MM.1S (cell line): ENCODE results near the gene MST1R.

ENCODE experiments used
- DNase-seq: peaks from one replicate; pipeline ENCODE4 v3.0.0-alpha.2; 2015
- H2AFZ ChIP-seq: fragments of 300-600 bp; sonication (generic); 2 replicates; pipeline ENCODE4 v1.6.0; 2016; ENCODE audit warnings: antibody characterized with exemption, low read length
- H3F3A ChIP-seq: fragments of 300-600 bp; sonication (generic); 2 replicates; pipeline ENCODE4 v1.6.1; 2016; ENCODE audit warnings: mild to moderate bottlenecking, antibody characterized with exemption, low read length, moderate library complexity, mixed read lengths; ENCODE audit not compliant: insufficient read depth
- H3K27ac ChIP-seq: fragments of 300-600 bp; sonication (generic); 2 replicates; pipeline ENCODE4 v1.5.1; 2016; ENCODE audit warnings: mild to moderate bottlenecking, low read length
- H3K27me3 ChIP-seq: fragments of 300-600 bp; sonication (generic); replicated peaks from 2 replicates; pipeline ENCODE4 v1.6.0; 2016; ENCODE audit warnings: low read length; ENCODE audit not compliant: insufficient read depth
- H3K36me3 ChIP-seq: fragments of 300-600 bp; sonication (generic); replicated peaks from 2 replicates; pipeline ENCODE4 v1.6.1; 2016; ENCODE audit warnings: mild to moderate bottlenecking, low read length, mixed read lengths; ENCODE audit not compliant: insufficient read depth
- H3K4me1 ChIP-seq: fragments of 300-600 bp; sonication (generic); 2 replicates; pipeline ENCODE4 v1.6.1; 2016; ENCODE audit warnings: low read length, mixed read lengths
- H3K4me2 ChIP-seq: fragments of 300-600 bp; sonication (generic); 2 replicates; pipeline ENCODE4 v1.6.0; 2016; ENCODE audit warnings: low read depth, low read length
- H3K4me3 ChIP-seq: fragments of 300-600 bp; sonication (generic); 2 replicates; pipeline ENCODE4 v1.5.1; 2016; ENCODE audit warnings: low read length, mixed read lengths
- H3K79me2 ChIP-seq: fragments of 300-600 bp; sonication (generic); 2 replicates; pipeline ENCODE4 v1.6.1; 2016; ENCODE audit warnings: mixed run types, low read length, mixed read lengths
- H3K9ac ChIP-seq: fragments of 300-600 bp; sonication (generic); 2 replicates; pipeline ENCODE4 v1.6.1; 2016; ENCODE audit warnings: low read length, mixed read lengths
- H3K9me2 ChIP-seq: fragments of 300-600 bp; sonication (generic); replicated peaks from 2 replicates; pipeline ENCODE4 v1.6.1; 2016; ENCODE audit warnings: mild to moderate bottlenecking, low read length, mixed read lengths; ENCODE audit not compliant: insufficient read depth
- H3K9me3 ChIP-seq: fragments of 300-600 bp; sonication (generic); replicated peaks from 2 replicates; pipeline ENCODE4 v1.6.1; 2016; ENCODE audit warnings: mild to moderate bottlenecking, low read length, mixed read lengths; ENCODE audit not compliant: insufficient read depth
- H4K20me1 ChIP-seq: fragments of 300-600 bp; sonication (generic); 2 replicates; pipeline ENCODE4 v1.6.1; 2016; ENCODE audit warnings: mild to moderate bottlenecking, low read length, moderate library complexity, mixed read lengths; ENCODE audit not compliant: insufficient read depth
- CTCF ChIP-seq: fragments of 300-600 bp; sonication (generic); IDR thresholded peaks from 2 replicates; pipeline ENCODE4 v1.5.1; 2016; ENCODE audit warnings: antibody characterized with exemption, low read length, mixed read lengths
- EZH2 ChIP-seq: fragments of 300-600 bp; sonication (generic); optimal IDR thresholded peaks from 2 replicates; pipeline ENCODE3; 2017; ENCODE audit warnings: low read depth, mild to moderate bottlenecking, antibody characterized with exemption, low read length, mixed read lengths
- EZH2phosphoT487 ChIP-seq: fragments of 300-600 bp; sonication (generic); IDR thresholded peaks from 2 replicates; pipeline ENCODE4 v1.6.1; 2018; ENCODE audit warnings: antibody characterized with exemption, low read length

Gene MST1R

DNA sequence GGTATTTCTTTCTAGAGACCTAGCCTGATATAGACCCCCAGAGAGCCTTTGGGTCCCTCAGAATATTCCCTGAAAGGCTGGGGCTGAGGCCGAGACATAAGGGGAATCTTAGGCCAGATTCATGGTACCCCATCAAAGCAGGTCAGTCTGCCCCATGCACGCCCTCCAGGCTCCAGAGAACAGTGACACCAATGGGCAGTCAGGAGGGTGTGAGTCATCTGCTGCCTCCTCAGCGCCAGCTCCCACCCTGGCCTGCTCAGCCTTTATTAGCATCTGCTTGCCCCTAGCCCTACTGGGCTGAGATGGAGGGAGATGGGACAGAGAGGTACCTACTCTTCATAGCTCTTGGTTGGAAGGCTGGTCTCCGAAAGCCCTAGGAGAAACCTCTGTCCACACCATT lies 19.7 kb downstream of the MST1R start:
- Histone ChIP-seq H3K36me3 (no peaks in the 10 kb centered on the region), H3K79me2 (no peaks in the 10 kb centered on the region), H4K20me1 (no peaks in the 10 kb centered on the region), H3K27ac (no peak overlapping the region), H3F3A (no peaks in the 10 kb centered on the region), H3K27me3 (0 out of 2 replicates have a peak, but pooled peaks cover 3% of the 10 kb centered on the region), H3K4me1 (no peaks in the 10 kb centered on the region), H2AFZ (no peak overlapping the region), H3K4me2 (no peak overlapping the region), H3K9ac (no peak overlapping the region), H3K4me3 (no peak overlapping the region), H3K9me2 (no peaks in the 10 kb centered on the region), H3K9me3 (no peaks in the 10 kb centered on the region)
- TF ChIP-seq EZH2 (no peak), EZH2phosphoT487 (no peak), CTCF (no peak)
- no peak for DNase-seq

DNA sequence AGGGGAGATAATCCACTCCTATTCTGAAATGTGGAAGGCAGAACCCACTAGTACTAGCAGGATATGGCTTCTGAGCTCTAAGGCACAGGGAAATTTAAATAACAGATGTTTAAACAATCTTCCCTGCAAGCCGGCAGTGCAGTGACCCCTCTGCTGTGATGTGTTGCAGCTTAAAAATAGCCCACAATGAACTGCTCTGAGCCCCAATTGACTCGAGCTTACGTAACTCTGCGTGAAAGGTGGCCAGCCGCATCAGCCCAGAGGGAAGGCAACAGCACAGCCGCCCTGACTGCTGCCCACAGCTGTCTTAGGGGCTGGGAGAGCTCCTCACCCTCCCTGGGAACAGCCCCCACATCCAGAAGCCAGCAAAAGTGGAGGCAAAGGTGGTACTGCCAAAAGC lies 21.5 kb downstream of the MST1R start:
- Histone ChIP-seq H3F3A (no peaks in the 10 kb centered on the region), H4K20me1 (no peaks in the 10 kb centered on the region), H3K9me2 (no peaks in the 10 kb centered on the region), H3K9me3 (no peaks in the 10 kb centered on the region), H3K79me2 (no peaks in the 10 kb centered on the region), H3K27me3 (0 out of 2 replicates have a peak, but pooled peaks cover 3% of the 10 kb centered on the region), H3K36me3 (no peaks in the 10 kb centered on the region), H3K4me3 (no peak overlapping the region), H2AFZ (no peak overlapping the region), H3K4me1 (no peaks in the 10 kb centered on the region), H3K9ac (no peak overlapping the region), H3K27ac (no peak overlapping the region), H3K4me2 (no peak overlapping the region)
- no peak for DNase-seq
- no peak for TF ChIP-seq EZH2
- TF ChIP-seq CTCF: no peak

DNA sequence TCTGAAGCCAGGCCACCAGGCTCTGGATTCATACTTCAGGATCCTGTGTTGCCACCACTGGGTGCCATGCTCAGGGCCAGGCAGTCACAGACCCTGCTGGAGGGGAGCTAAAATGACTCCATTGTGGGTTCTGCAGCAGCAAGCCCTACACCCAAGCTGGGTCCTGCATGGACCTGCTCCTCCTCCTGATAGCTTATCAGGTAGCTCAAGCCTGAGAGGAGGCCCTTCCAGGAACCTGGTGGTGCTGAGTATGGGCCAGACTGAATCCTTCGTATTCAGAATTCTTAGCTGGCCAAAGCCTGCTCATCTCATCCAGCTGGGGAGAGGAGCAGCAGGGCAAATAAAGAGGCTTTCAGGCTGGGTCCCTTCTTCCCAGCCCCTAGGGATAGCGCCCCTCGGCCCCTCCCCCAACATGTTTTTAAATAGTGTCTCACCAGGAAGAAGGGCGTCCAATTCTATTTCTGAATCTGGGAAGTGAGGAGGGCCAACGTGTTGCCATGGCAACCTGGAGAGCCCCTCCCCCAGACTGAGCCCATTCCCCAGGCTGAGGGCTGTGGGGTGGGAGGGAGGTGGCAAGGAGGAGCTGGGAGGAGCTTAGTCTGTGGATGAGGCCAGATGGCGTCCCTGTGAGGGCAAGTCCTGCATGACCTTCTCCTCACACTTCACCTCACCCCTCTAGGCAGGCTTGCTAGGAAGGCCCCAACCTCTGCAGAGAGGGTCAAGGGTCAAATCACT lies 22.9 kb downstream of the MST1R start:
- no peak for DNase-seq
- H4K20me1 ChIP-seq: no peaks in the 10 kb centered on the region
- H3K27me3 ChIP-seq: 0 out of 2 replicates have a peak, but pooled peaks cover 3% of the 10 kb centered on the region
- H3K79me2 ChIP-seq: no peaks in the 10 kb centered on the region
- no peak overlapping the region for H3K4me3 ChIP-seq
- H3K27ac ChIP-seq: no peak overlapping the region
- no peaks in the 10 kb centered on the region for H3K36me3 ChIP-seq
- no peaks in the 10 kb centered on the region for H3K9me3 ChIP-seq
- H3F3A ChIP-seq: no peaks in the 10 kb centered on the region
- H3K9ac ChIP-seq: no peak overlapping the region
- no peaks in the 10 kb centered on the region for H3K4me1 ChIP-seq
- no peaks in the 10 kb centered on the region for H3K9me2 ChIP-seq
- H2AFZ ChIP-seq: no peak overlapping the region
- no peak for TF ChIP-seq EZH2
- TF ChIP-seq CTCF: no peak
- no peak overlapping the region for H3K4me2 ChIP-seq
